HG03139 (cell line): Measurements from ENCODE around the gene FLRT3.
A peak's percentile ranks its signal among the peaks of the same experiment; 100 is the strongest.

Experiments
- ATAC-seq: cut with Tn5 transposase; IDR thresholded peaks from one replicate; pipeline ENCODE4 v1.9.1; 2021; ENCODE audit not compliant: unreplicated experiment

Gene FLRT3

GRCh38 chr20:14337400-14338171 is at the start of gene FLRT3:
TSS of gene FLRT3 (minus strand) at chr20:14337612. CDS start at chr20:14327506, 10,106 bp downstream.
- peak; percentile 93 for ATAC-seq

DNA sequence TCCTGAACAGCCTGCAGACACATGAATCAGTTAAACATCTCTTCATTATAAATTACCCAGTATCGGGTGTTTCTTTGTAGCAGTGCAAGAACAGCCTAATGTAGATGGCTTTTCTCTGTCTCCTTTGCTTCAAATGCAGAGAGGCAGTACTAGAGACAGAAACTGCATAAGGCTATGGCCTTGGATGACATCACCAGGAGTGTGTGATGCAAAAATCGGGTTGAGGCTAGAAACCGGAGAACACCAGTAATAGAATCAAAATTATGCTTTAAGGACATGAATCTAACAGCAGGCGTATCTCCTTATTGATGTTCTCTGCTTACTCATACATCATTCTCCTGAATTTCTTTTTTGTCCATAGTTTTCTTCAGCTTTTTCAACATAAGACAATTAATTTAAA is 49.3 kb upstream of the FLRT3 start:
- no peak for ATAC-seq

GRCh38 chr20:14385176-14385740 is 47.8 kb upstream of the FLRT3 start:
- ATAC-seq, result no peak

GRCh38 chr20:14384416-14385175 is 47.2 kb upstream of the FLRT3 start:
- ATAC-seq, result no peak

GRCh38 chr20:14383335-14383734 is 45.9 kb upstream of the FLRT3 start:
- ATAC-seq, result no peak

- ATAC-seq, result no peak
Observed at GRCh38 chr20:14378326-14378725, 40.9 kb upstream of the FLRT3 start.

GRCh38 chr20:14375416-14375985 is 38.1 kb upstream of the FLRT3 start:
- ATAC-seq, result no peak

GRCh38 chr20:14374196-14374595 is 36.8 kb upstream of the FLRT3 start:
- ATAC-seq, result no peak

DNA sequence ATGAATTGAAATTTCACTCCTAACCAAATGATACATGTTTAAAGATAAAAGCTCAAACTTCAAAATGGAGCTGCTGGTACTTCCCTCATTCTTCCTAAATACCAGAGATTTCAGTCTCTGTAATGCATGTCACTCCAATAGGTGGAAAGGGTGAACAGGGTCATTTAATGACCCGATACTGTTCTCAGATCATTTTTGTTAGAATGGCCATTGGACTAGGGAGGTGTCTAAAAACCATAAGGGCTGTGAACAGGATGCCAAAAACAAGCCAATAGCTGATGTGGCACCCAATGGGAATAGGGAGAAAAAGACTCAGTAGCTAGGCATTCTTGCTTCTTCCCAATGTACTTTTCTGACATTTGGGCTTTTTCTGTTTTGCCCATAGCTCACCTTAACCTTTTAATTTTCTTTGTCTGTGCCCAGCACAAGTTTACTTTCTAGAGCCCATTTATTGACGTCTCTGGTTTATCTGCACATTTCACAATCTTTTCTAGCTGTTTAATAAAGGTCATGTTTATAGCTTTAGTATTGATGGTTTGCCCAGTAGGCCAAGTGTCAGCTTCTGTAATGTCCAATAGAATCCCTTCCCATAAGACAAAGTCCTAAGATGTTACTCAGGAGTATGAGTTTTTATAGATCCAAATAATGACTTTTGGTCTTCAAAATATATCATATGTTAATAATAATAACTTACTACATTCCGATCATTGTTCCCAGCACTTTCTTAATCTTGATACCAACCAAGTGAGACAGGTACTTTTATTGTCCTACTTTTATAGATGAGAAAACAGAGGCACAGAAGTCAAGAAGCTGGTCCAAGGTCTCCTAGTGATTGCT is 24.3 kb upstream of the FLRT3 start:
- ATAC-seq, result no peak

- ATAC-seq, result no peak
Observed at GRCh38 chr20:14360416-14360815, 23.0 kb upstream of the FLRT3 start.

- ATAC-seq, result no peak
Observed at GRCh38 chr20:14355791-14356190, 18.4 kb upstream of the FLRT3 start.

- ATAC-seq, result no peak
Observed at GRCh38 chr20:14344746-14345145, 7.3 kb upstream of the FLRT3 start.

DNA sequence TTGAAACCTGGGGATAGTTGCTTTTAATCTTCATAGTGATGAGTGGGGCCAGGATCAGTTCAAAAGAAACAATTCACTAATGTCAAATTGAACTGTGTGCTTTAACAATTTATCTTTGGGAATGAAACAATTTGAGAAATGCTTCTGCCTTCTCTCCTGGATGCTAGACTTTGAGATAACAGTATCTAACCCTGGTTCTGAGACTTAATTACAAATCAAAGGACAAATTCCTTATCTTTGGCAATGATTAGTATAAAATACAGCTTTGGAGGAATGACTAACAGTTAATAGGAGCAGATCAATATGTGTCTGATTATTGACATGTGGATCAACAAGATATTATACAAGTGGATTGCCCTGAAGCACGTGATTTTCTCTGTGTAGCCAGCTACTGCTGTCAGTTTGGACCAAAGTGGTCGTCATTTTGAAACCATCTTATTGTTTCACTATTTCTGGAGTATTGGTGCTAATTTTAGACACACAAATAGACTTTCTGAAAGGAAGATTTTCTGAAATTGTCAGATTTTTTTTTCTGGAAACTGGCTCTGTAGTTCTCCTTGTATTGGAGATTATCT is 6.2 kb upstream of the FLRT3 start:
- ATAC-seq, result no peak

- ATAC-seq, result no peak
Observed at GRCh38 chr20:14342918-14343317, 5.5 kb upstream of the FLRT3 start.

- no peak for ATAC-seq
Observed at GRCh38 chr20:14341801-14342200, 4.4 kb upstream of the FLRT3 start.

GRCh38 chr20:14336686-14337085 is 726 bp downstream of the FLRT3 start:
- no peak for ATAC-seq

- no peak for ATAC-seq
Observed at GRCh38 chr20:14335052-14335451, 2.4 kb downstream of the FLRT3 start.

DNA sequence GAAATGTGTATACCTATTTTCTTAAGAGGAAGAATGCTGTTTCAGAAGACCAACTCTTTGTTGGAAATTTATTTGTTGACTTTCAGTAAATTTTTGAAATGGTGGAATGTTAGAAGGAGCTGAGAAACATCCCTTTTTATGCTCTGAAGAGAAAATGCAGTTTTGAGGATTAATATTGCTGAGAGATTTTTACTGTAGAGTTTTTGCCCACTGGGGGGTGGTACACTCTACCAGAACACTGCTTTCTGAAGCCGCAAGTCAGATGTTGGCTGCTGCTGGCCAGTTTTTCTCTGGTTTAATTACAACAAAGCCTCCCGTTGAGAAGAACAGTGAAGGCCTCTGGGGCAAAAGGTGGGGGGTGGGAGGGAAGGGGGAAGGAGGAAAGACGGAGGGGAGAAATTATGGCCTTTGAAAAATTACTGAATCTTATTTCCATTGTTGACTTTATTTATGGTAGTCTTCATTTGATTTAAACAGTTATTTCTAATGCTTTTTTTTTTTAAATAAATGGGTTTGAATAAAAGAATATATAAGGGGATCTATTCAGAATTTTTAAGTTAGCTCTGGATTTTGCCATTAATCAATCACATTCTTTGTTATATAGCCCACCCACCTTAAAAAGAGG is 3.0 kb downstream of the FLRT3 start:
- ATAC-seq, result no peak

GRCh38 chr20:14333721-14334120 is 3.7 kb downstream of the FLRT3 start:
- ATAC-seq, result no peak

- no peak for ATAC-seq
Observed at GRCh38 chr20:14332866-14333265, 4.5 kb downstream of the FLRT3 start.
